IMR-90 (cell line): Measurements from ENCODE around the gene FAU. TPM values are rescaled to one million over a fixed set of nuclear protein-coding genes. Genes with fewer than 3 reads are reported as not detected.

Experiments used
- ATAC-seq: fragments of 200-7000 bp; cut with Tn5 transposase; 2 replicates; pipeline ENCODE4 v1.9.1; 2020; ENCODE audit warnings: low read depth, mild to moderate bottlenecking, moderate library complexity
- BruUV-seq: library from RNA; stranded (reverse); fragments of 400-500 nt; replicated peaks from 2 replicates; lab custom pipeline; 2021; lab: Mats Ljungman, UMichigan
- CTCF ChIA-PET: fragments of 300-600 bp; formaldehyde crosslinking; extraction: SDS; loops from one replicate; lab custom pipeline; 2021; ENCODE audit warnings: antibody characterized with exemption; lab: Yijun Ruan, JAX
- POLR2A ChIA-PET: fragments of 300-600 bp; sonication (Branson Sonifier 250); formaldehyde crosslinking; loops from one replicate; lab custom pipeline; 2022; ENCODE audit warnings: antibody characterized with exemption; ENCODE audit not compliant: unreplicated experiment; lab: Charles Lee
- DNase-seq: peaks from one replicate; pipeline ENCODE4 v3.0.0; 2013
- H2AFZ ChIP-seq: replicated peaks from 2 replicates; pipeline ENCODE3; 2013; ENCODE audit warnings: low read length, mild to moderate bottlenecking; ENCODE audit not compliant: poor library complexity
- H2AK5ac ChIP-seq: 2 replicates; pipeline ENCODE4 v1.6.1; 2013; ENCODE audit warnings: low read depth, low read length, inconsistent platforms
- H2AK9ac ChIP-seq: replicated peaks from 2 replicates; pipeline ENCODE3; 2013; ENCODE audit warnings: mild to moderate bottlenecking, low read depth, low read length, moderate library complexity; ENCODE audit not compliant: poor library complexity
- H2BK120ac ChIP-seq: 2 replicates; pipeline ENCODE4 v1.6.1; 2013; ENCODE audit warnings: low read depth, low read length, inconsistent platforms
- H2BK15ac ChIP-seq: 3 replicates; pipeline ENCODE4 v1.6.1; 2013; ENCODE audit warnings: low read depth, low read length, inconsistent platforms
- H2BK20ac ChIP-seq: 2 replicates; pipeline ENCODE4 v1.6.1; 2013; ENCODE audit warnings: low read depth, mild to moderate bottlenecking, inconsistent platforms, low read length, moderate library complexity
- H2BK5ac ChIP-seq: 2 replicates; pipeline ENCODE4 v1.6.1; 2013; ENCODE audit warnings: mild to moderate bottlenecking, low read depth, low read length, inconsistent platforms; ENCODE audit not compliant: poor library complexity, severe bottlenecking
- H3K14ac ChIP-seq: replicated peaks from 2 replicates; pipeline ENCODE4 v1.6.1; 2013; ENCODE audit warnings: low read depth, low read length, inconsistent platforms
- H3K18ac ChIP-seq: 2 replicates; pipeline ENCODE4 v1.6.1; 2013; ENCODE audit warnings: low read depth, low read length, control low read depth
- H3K23ac ChIP-seq: 2 replicates; pipeline ENCODE4 v1.6.1; 2013; ENCODE audit warnings: low read depth, low read length, inconsistent platforms
- H3K27ac ChIP-seq: 2 replicates; pipeline ENCODE4 v1.5.1; 2013; ENCODE audit warnings: mild to moderate bottlenecking, control low read depth, low read length; ENCODE audit not compliant: insufficient read depth
- H3K27me3 ChIP-seq: 2 replicates; pipeline ENCODE4 v1.6.1; 2013; ENCODE audit warnings: low read length; ENCODE audit not compliant: control insufficient read depth, insufficient read depth
- H3K36me3 ChIP-seq: 2 replicates; pipeline ENCODE4 v1.6.1; 2013; ENCODE audit warnings: low read length, mixed read lengths; ENCODE audit not compliant: control insufficient read depth, insufficient read depth
- H3K4ac ChIP-seq: 2 replicates; pipeline ENCODE4 v1.6.1; 2013; ENCODE audit warnings: low read depth, low read length, inconsistent platforms
- H3K4me1 ChIP-seq: 2 replicates; pipeline ENCODE4 v1.6.1; 2013; ENCODE audit warnings: low read length, mixed read lengths; ENCODE audit not compliant: control insufficient read depth, insufficient read depth
- H3K4me2 ChIP-seq: 2 replicates; pipeline ENCODE4 v1.6.1; 2013; ENCODE audit warnings: low read depth, mild to moderate bottlenecking, control low read depth, low read length, moderate library complexity
- H3K4me3 ChIP-seq: 2 replicates; pipeline ENCODE4 v1.5.1; 2013; ENCODE audit warnings: low read depth, mild to moderate bottlenecking, control low read depth, low read length, moderate library complexity; ENCODE audit not compliant: insufficient read depth
- H3K56ac ChIP-seq: 2 replicates; pipeline ENCODE4 v1.6.1; 2013; ENCODE audit warnings: low read length, inconsistent platforms; ENCODE audit not compliant: insufficient read depth; ENCODE audit errors: extremely low read depth
- H3K79me1 ChIP-seq, 2 experiments: 2 replicates each; pipeline ENCODE4 v1.6.1; 2013; ENCODE audit warnings: low read length in 2 of 2, inconsistent platforms in 1 of 2, low read depth in 1 of 2
- H3K9ac ChIP-seq: 2 replicates; pipeline ENCODE4 v1.6.1; 2013; ENCODE audit warnings: low read depth, low read length, control low read depth
- H3K9me1 ChIP-seq: 2 replicates; pipeline ENCODE4 v1.6.1; 2013; ENCODE audit warnings: low read length, inconsistent platforms; ENCODE audit not compliant: insufficient read depth
- H3K9me3 ChIP-seq: 2 replicates; pipeline ENCODE4 v1.6.1; 2013; ENCODE audit warnings: low read length; ENCODE audit not compliant: control insufficient read depth, insufficient read depth
- H4K20me1 ChIP-seq: 2 replicates; pipeline ENCODE4 v1.6.1; 2013; ENCODE audit warnings: low read length, inconsistent platforms; ENCODE audit not compliant: insufficient read depth
- H4K5ac ChIP-seq: 2 replicates; pipeline ENCODE4 v1.6.1; 2013; ENCODE audit warnings: mild to moderate bottlenecking, low read depth, low read length, control low read depth
- H4K8ac ChIP-seq, 2 experiments: 2 replicates each; pipeline ENCODE4 v1.6.1; 2013; ENCODE audit warnings: low read depth in 2 of 2, low read length in 2 of 2, control low read depth in 1 of 2, inconsistent platforms in 1 of 2
- H4K91ac ChIP-seq: 2 replicates; pipeline ENCODE4 v1.6.1; 2013; ENCODE audit warnings: low read depth, low read length, inconsistent platforms; ENCODE audit not compliant: insufficient read depth
- CHD1 ChIP-seq: IDR thresholded peaks from 2 replicates; pipeline ENCODE4 v1.6.1; 2012; ENCODE audit warnings: low read depth, low read length, improper control_type of control experiment
- FOS ChIP-seq: fragments of 150-350 bp; IDR thresholded peaks from 2 replicates; pipeline ENCODE4 v1.6.1; 2016; ENCODE audit warnings: low read depth, low read length
- MAZ ChIP-seq: IDR thresholded peaks from 2 replicates; pipeline ENCODE4 v1.6.1; 2012; ENCODE audit warnings: low read depth, mild to moderate bottlenecking, low read length, improper control_type of control experiment, moderate library complexity, borderline replicate concordance
- WGBS, 2 experiments: methylation state at CpG; one replicate each; pipeline versions ENCODE4 v1.1.5 to v1.1.7; 2013; ENCODE audit warnings: missing lambda C conversion rate in 2 of 2; ENCODE audit not compliant: insufficient read length in 1 of 2; ENCODE audit errors: extremely low coverage in 2 of 2; 5-methylcytosine and 5-hydroxymethylcytosine counted together
- dilution Hi-C: fragments of 300-500 bp; cut with HindIII; formaldehyde crosslinking; loops from one replicate; pipeline ENCODE4 v1.14.3; 2018; ENCODE audit warnings: low sequenced_read_pairs; ENCODE audit not compliant: unreplicated experiment
- in situ Hi-C: fragments of 300-500 bp; cut with MboI; formaldehyde crosslinking; loops from 3 replicates; pipeline ENCODE4 v1.14.3; 2019; ENCODE audit warnings: low sequenced_read_pairs, inconsistent platforms, mixed read lengths
- intact Hi-C: fragments of 100-400 bp; cut with micrococcal nuclease; formaldehyde crosslinking; loops from 2 replicates; pipeline ENCODE4 v1.10.0; 2022
- polyA plus RNA-seq, 3 experiments: library from polyadenylated mRNA; depleted of rRNA; stranded (reverse); fragments of >200 nt; gene quantifications; 2 replicates each; pipeline ENCODE4 v1.2.3, GENCODE V29; 2012; ENCODE audit warnings: low replicate concordance in 1 of 3
- total RNA-seq: library from RNA; depleted of rRNA; stranded (reverse); fragments of >200 nt; gene quantifications from 2 replicates; pipeline ENCODE4 v1.2.3, GENCODE V29; 2012
- TF ChIP-seq, protein P1 (sequence below): fragments of 150-350 bp; IDR thresholded peaks from 2 replicates; pipeline ENCODE4 v1.6.1; 2017; ENCODE audit warnings: mild to moderate bottlenecking, antibody characterized with exemption, low read length, low read depth

The FAU gene
- total and polyA plus RNA-seq, 2 of the 4 experiments (the other 2 are of a cell fraction) = 189 to 652 TPM

DNA sequence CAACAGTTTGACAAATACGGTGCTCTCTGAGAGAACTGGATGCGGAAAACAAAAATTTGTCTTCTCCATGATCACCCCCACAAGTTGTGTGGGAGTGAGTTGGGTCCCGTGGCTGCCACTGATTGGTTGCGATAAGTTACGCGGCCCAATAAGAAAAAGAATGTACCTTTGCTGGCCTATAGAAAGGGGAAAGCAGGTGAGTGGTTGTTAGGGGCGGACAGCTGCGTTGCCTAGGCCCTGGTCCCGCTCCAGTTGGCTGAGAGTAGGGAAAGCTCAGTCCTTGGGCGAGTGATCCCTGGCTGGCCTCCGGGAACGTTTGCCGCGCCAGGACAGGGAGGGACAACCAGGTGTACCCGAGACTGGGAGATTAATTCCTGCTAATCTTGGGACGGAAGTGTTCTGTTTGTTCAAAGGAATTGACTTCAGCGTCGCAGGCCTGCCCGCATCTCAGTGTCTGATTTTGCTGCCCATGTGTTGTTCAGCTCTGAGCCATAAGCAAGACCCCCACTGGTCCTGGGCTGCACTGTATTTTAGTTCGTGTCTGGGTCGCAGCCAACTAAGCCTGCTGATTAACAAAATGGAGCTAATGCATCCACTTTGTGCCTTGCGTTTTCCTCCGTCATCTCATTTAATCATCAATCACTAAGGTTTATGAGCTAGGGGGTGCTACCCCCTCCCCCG lies 13.2 kb upstream of the FAU start:
- ChIA-PET CTCF (interaction anchor here (0.6 kb wide), 2 partner anchors 12 to 290 kb away, joined by 4 to 5 read pairs; no protein-coding TSS in a partner anchor), POLR2A (no interaction called here)
- Histone ChIP-seq H3K79me1 (peaks cover 18 to 43% of the 10 kb centered on the region in 2 experiments), H3K56ac (peak overlapping the region; percentile 96), H4K5ac (peak overlapping the region; percentile 56), H2BK15ac (peak overlapping the region; percentile 100; the same call in 2 of the 3 replicates), H3K9ac (peak overlapping the region; percentile 99), H2AK5ac (peak overlapping the region; percentile 99), H3K36me3 (peaks cover 27% of the 10 kb centered on the region), H3K9me1 (peaks cover 21% of the 10 kb centered on the region), H2BK5ac (peak overlapping the region; percentile 98), H3K14ac (peak overlapping the region; percentile 100), H3K27ac (peak overlapping the region; percentile 99), H4K20me1 (peaks cover 28% of the 10 kb centered on the region), H3K18ac (peak overlapping the region; percentile 5), H3K4me3 (peak overlapping the region; percentile 63), H3K4me2 (peak overlapping the region; percentile 83), H3K4ac (peak overlapping the region; percentile 100), H2AK9ac (peak overlapping the region; percentile 98), H4K91ac (peak overlapping the region; percentile 100), H3K4me1 (peaks cover 6% of the 10 kb centered on the region; the same call in 1 of the 2 replicates), H3K27me3 (no peaks in the 10 kb centered on the region), H4K8ac (peak overlapping the region; percentile 98 to 99), H2AFZ (peak overlapping the region; percentile 99), H2BK120ac (peak overlapping the region; percentile 98), H2BK20ac (peak overlapping the region; percentile 53; the same call in 1 of the 2 replicates), H3K23ac (peak overlapping the region; percentile 95; the same call in 1 of the 2 replicates), H3K9me3 (no peaks in the 10 kb centered on the region)
- DNase-seq (peak; percentile 97), ATAC-seq (peak; percentile 89)
- no peak for TF ChIP-seq FOS
- 0 out of 2 replicates have a peak, but pooled peaks have one; percentile 89 for TF ChIP-seq CHD1
- TF ChIP-seq, protein P1, sequence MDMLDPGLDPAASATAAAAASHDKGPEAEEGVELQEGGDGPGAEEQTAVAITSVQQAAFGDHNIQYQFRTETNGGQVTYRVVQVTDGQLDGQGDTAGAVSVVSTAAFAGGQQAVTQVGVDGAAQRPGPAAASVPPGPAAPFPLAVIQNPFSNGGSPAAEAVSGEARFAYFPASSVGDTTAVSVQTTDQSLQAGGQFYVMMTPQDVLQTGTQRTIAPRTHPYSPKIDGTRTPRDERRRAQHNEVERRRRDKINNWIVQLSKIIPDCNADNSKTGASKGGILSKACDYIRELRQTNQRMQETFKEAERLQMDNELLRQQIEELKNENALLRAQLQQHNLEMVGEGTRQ = peak; percentile 38; the same call in 1 of the 2 replicates
- TF ChIP-seq MAZ = peak; percentile 46; the same call in 1 of the 2 replicates
- BruUV-seq = no TSS peak
- intact Hi-C loops (no loop called here), dilution Hi-C loops (no loop called here), in situ Hi-C loops (no loop called here)
- WGBS, 2 experiments = 1% methylated on average over 11 of the region's 24 CpGs; no CpG with 5 or more reads in 1 of the 2 experiments
